ENCODE data around the gene RNF144A.

GRCh38 chr2:6943523-6943922 lies 26.3 kb downstream of the RNF144A start:
- TF ChIP-seq EZH2phosphoT487 (IDR thresholded peaks at IDR 0.05; ENCODE audit: insufficient read depth, low read depth) (no peak), EZH2 (IDR thresholded peaks at IDR 0.05; ENCODE audit: insufficient read depth, poor library complexity, severe bottlenecking) (no peak)
